Gastrocnemius medialis (tissue), 4 donors: ENCODE data around the gene CASZ1.

Experiments used
- POLR2A ChIP-seq, 2 donors: fragments of 450-650 bp; IDR thresholded peaks; one replicate each; pipeline ENCODE4 v1.6.1; 2017; ENCODE audit warnings: antibody characterized with exemption in 2 of 2, mild to moderate bottlenecking in 2 of 2, moderate library complexity in 2 of 2
- TF ChIP-seq, protein P1 (sequence below), 5 experiments: fragments of 450-650 bp in 3 of 5; fragments of 200-600 bp in 2 of 5; sonication (generic) in 2 of 5; IDR thresholded peaks in 4 of 5; conservative IDR thresholded peaks in 1 of 5; 1 replicate in 4 of 5; 2 replicates in 1 of 5; pipeline ENCODE4 v1.5.1; 2016 to 2019; ENCODE audit warnings: antibody characterized with exemption in 5 of 5, mild to moderate bottlenecking in 3 of 5, moderate library complexity in 3 of 5

DNA sequence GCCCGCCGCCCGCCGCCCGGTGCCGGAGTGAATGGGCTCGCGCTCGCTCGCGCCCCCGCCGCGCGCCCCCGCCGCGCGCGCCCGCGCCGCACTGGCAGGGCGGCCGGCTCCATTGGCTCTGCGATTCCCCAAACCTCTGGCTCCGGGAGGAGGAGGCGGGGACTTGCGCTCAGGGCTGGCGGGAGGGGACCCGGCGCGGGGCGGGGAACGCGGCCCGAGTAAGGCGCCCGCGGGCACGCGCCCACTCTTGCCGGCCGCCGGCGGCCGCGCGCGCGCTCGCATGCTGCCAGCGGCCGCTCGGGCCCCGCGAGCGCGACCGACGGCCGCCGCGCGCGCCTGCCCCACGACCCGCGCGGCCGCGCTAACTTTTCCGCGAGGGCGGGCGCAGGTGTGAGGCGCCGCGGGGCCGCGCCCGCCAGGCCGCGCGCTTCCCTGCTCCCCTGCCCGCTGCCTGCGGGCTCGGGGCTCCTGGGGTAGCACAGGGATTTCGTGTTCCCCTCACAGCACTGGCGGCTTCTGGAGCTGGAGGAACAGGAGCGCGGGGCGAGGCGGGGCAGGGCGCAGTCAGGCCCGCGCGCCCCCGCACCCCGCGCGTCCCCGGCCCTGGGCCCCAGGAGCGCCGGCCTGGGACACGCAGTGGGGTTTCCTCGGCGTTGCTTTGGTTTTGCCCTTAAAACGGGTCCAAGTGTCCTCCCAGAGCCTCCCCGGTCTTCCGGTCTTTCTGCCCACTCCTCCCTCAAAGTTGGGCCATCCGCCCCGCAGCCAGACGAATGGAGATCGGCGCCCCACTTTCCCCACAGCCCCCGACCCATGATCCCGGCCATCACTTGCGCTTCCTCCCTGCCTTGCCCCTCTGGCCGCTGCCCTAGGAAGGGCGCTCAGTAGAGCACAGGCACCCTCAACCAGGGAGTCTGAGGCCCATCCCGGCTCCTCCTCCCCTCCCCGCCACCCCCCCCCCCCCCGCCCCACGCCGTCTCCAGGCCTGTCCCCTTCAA, 101.5 kb downstream of the CASZ1 start:
- TF ChIP-seq, protein P1, sequence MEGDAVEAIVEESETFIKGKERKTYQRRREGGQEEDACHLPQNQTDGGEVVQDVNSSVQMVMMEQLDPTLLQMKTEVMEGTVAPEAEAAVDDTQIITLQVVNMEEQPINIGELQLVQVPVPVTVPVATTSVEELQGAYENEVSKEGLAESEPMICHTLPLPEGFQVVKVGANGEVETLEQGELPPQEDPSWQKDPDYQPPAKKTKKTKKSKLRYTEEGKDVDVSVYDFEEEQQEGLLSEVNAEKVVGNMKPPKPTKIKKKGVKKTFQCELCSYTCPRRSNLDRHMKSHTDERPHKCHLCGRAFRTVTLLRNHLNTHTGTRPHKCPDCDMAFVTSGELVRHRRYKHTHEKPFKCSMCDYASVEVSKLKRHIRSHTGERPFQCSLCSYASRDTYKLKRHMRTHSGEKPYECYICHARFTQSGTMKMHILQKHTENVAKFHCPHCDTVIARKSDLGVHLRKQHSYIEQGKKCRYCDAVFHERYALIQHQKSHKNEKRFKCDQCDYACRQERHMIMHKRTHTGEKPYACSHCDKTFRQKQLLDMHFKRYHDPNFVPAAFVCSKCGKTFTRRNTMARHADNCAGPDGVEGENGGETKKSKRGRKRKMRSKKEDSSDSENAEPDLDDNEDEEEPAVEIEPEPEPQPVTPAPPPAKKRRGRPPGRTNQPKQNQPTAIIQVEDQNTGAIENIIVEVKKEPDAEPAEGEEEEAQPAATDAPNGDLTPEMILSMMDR (IDR thresholded peaks at IDR 0.05 in 4 of 5, conservative IDR thresholded peaks at IDR 0.05 in 1 of 5): no peak
- peak; percentile 11 to 36 for TF ChIP-seq POLR2A (IDR thresholded peaks at IDR 0.05)
